ENCODE results near the gene UNC80. TPM values are rescaled to one million over a fixed set of nuclear protein-coding genes. Genes with fewer than 3 reads are reported as not detected.

Gene UNC80
- total RNA-seq, 4 donors from 2014 or later = under 0.01 to 0.67 (median 0.06) TPM

Small RNAs within 50 kb of the gene (small RNA-seq; reads per million reads assigned to genes)
- gene RNA5SP118 = 0 reads per million in 4 donors

Other genes with a start within 250 kb of the UNC80 start
- gene RPE, start 230.8 kb downstream of the UNC80 start, total RNA-seq = 10 to 100 TPM; 49.0 to 63.6 (median 49.7) TPM

Data from gastroesophageal sphincter (tissue), 4 donors.